GM12878 (cell line): Measurements from ENCODE around the gene CARD11. TPM values are rescaled to one million over a fixed set of nuclear protein-coding genes. Genes with fewer than 3 reads are reported as not detected.

Source experiments
- ATAC-seq: fragments of 200-7000 bp; cut with Tn5 transposase; 3 replicates; pipeline ENCODE4 v1.9.1; 2020; ENCODE audit warnings: mild to moderate bottlenecking, moderate library complexity
- BruUV-seq: library from RNA; stranded (reverse); fragments of 400-500 nt; replicated peaks from 2 replicates; lab custom pipeline; 2021; lab: Mats Ljungman, UMichigan
- CTCF ChIA-PET: fragments of 300-600 bp; sonication (Branson Sonifier 250); formaldehyde crosslinking; extraction: SDS; loops from one replicate; lab custom pipeline; 2021; ENCODE audit warnings: inconsistent platforms; lab: Yijun Ruan, JAX
- POLR2A ChIA-PET: fragments of 350-600 bp; formaldehyde crosslinking; extraction: SDS; loops from one replicate; lab custom pipeline; 2021; ENCODE audit warnings: inconsistent platforms; lab: Charles Lee
- RAD21 ChIA-PET: fragments of 300-600 bp; sonication (Branson Sonifier 250); formaldehyde crosslinking; loops from one replicate; lab custom pipeline; 2023; ENCODE audit warnings: antibody characterized with exemption; ENCODE audit not compliant: unreplicated experiment; lab: Charles Lee
- SMC1A ChIA-PET: fragments of 300-600 bp; sonication (Branson Sonifier 250); formaldehyde crosslinking; loops from one replicate; lab custom pipeline; 2023; ENCODE audit not compliant: unreplicated experiment, uncharacterized antibody; lab: Charles Lee
- DNase-seq: peaks from one replicate; pipeline ENCODE4 v3.0.0-alpha.2; 2011; ENCODE audit warnings: low read depth, low spot score
- FAIRE-seq: peaks from 3 replicates; lab custom pipeline; 2011; peaks lifted over from hg19 to GRCh38; lab: Jason Lieb, UNC
- H2AFZ ChIP-seq: 2 replicates; pipeline ENCODE4 v1.6.0; 2011; ENCODE audit warnings: low read depth, low read length, control low read depth; ENCODE audit not compliant: control insufficient read depth
- H3K27ac ChIP-seq: 2 replicates; pipeline ENCODE4 v1.5.1; 2011; ENCODE audit warnings: control low read depth; ENCODE audit not compliant: control insufficient read depth, insufficient read depth
- H3K27me3 ChIP-seq, 2 experiments: replicated peaks in 1 of 2; 2 replicates each; pipeline versions ENCODE4 v1.6.0 to v1.6.1; 2011; ENCODE audit warnings: low read length in 1 of 2; ENCODE audit not compliant: control insufficient read depth in 2 of 2, insufficient read depth in 2 of 2
- H3K36me3 ChIP-seq, 2 experiments: 2 replicates each; pipeline ENCODE4 v1.5.1; 2011; ENCODE audit warnings: low read length in 1 of 2; ENCODE audit not compliant: control insufficient read depth in 2 of 2, insufficient read depth in 2 of 2
- H3K4me1 ChIP-seq: 2 replicates; pipeline ENCODE4 v1.6.1; 2011; ENCODE audit warnings: mild to moderate bottlenecking, low read length, moderate library complexity, mixed read lengths; ENCODE audit not compliant: control insufficient read depth, insufficient read depth
- H3K4me2 ChIP-seq: 2 replicates; pipeline ENCODE4 v1.6.0; 2011; ENCODE audit warnings: control low read depth; ENCODE audit not compliant: control insufficient read depth, insufficient read depth
- H3K4me3 ChIP-seq: fragments of 200-600 bp; sonication (generic); 2 replicates; pipeline ENCODE4 v1.5.1; 2016
- H3K79me2 ChIP-seq: 2 replicates; pipeline ENCODE4 v1.6.0; 2011; ENCODE audit warnings: low read length; ENCODE audit not compliant: control insufficient read depth, insufficient read depth
- H3K9ac ChIP-seq: 2 replicates; pipeline ENCODE4 v1.8.0; 2011; ENCODE audit warnings: low read length, control low read depth, mixed read lengths; ENCODE audit not compliant: control insufficient read depth, insufficient read depth
- H3K9me3 ChIP-seq: replicated peaks from 3 replicates; pipeline ENCODE4 v1.5.1; 2011; ENCODE audit warnings: mild to moderate bottlenecking, low read length; ENCODE audit not compliant: control insufficient read depth, insufficient read depth
- H4K20me1 ChIP-seq: 2 replicates; pipeline ENCODE4 v1.6.0; 2011; ENCODE audit not compliant: control insufficient read depth, insufficient read depth
- BHLHE40 ChIP-seq, 2 experiments: fragments of 450-650 bp in 1 of 2; IDR thresholded peaks; 2 replicates each; pipeline ENCODE4 v1.6.1; 2011 to 2017; ENCODE audit warnings: low read depth in 2 of 2, borderline replicate concordance in 1 of 2, improper control_type of control experiment in 1 of 2, low read length in 1 of 2, mild to moderate bottlenecking in 1 of 2
- CREB1 ChIP-seq: IDR thresholded peaks from 2 replicates; pipeline ENCODE4 v1.6.1; 2012; ENCODE audit warnings: low read depth, mild to moderate bottlenecking, inconsistent platforms
- NRF1 ChIP-seq: conservative IDR thresholded peaks from 2 replicates; pipeline ENCODE4 v1.6.1; 2011; ENCODE audit warnings: mild to moderate bottlenecking, low read depth, low read length, improper control_type of control experiment
- WGBS: methylation state at CpG from one replicate; pipeline ENCODE4 v1.1.6; 2016; ENCODE audit warnings: low lambda C conversion rate; ENCODE audit not compliant: insufficient replicate concordance, insufficient coverage; ENCODE audit errors: missing lambda C conversion rate; 5-methylcytosine and 5-hydroxymethylcytosine counted together
- in situ Hi-C: fragments of 300-500 bp; cut with MboI; formaldehyde crosslinking; loops from 9 replicates; pipeline ENCODE4 v1.14.3; 2018; ENCODE audit warnings: mixed read lengths
- intact Hi-C: fragments of 100-400 bp; cut with micrococcal nuclease; formaldehyde crosslinking; loops from one replicate; pipeline ENCODE4 v1.14.2; 2022; ENCODE audit not compliant: unreplicated experiment
- polyA plus RNA-seq, 11 experiments: library from polyadenylated mRNA; depleted of rRNA in 4 of 11; unstranded in 6 of 11; stranded (reverse) in 5 of 11; fragments of >200 nt; fragmentation: Nextera tagmentation in 4 of 11; fragmentation: Illumina TruSeq in 1 of 11; extraction: Ambion mirVana in 4 of 11; extraction: Trizol in 1 of 11; gene quantifications; 1 replicate in 1 of 11; 2 replicates in 10 of 11; pipeline versions ENCODE4 v1.2.1 to v1.2.3, GENCODE V29; 2011 to 2016; ENCODE audit warnings: inconsistent platforms in 2 of 11, missing spikeins in 2 of 11, low read depth in 1 of 11
- total RNA-seq, 4 experiments: library from RNA; depleted of rRNA in 3 of 4; stranded (reverse); fragments of >200 nt in 3 of 4; fragmentation: Illumina TruSeq in 1 of 4; extraction: Trizol in 1 of 4; gene quantifications; 2 replicates each; pipeline versions ENCODE4 v1.2.1 to v1.2.3, GENCODE V29; 2013 to 2021

Gene CARD11
- total and polyA plus RNA-seq, 10 of the 15 experiments (the other 5 are each of a cell fraction or from before 2014, with no cell fraction given): 0.27 to 72.0 (median 28.4) TPM

DNA sequence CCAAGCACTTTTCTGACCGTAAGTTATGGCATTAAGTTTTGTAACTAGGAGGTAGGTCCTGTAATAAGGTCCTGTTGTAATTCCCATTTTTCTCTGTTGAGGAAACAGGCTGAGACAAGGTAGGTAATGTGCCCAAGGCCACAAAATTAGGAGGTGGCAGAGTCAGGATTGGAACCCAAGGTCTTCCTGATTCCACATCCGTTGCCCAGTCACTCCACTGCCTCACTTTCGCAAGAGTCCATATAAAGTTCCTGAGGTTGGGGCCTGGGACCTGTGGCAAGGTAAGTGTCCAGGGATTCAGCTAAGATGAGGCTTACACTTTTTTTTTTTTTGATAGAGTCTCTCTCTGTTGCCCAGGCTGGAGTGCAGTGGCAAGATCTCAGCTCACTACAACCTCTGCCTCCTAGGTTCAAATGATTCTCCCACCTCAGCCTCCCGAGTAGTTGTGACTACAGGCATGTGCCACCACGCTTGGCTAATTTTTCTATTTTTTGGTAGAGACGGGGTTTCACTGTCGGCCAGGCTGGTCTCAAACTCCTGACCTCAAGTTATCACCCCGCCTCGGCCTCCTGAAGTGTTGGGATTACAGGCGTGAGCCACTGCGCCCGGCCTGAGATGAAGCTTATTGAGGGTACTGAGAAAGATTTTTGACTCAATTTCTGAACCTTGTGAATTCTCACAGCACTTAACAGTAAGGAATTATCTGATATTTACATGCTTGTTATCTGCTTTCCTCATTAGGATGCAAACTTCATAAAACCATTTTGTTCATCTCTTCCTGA lies 179.3 kb downstream of the CARD11 start:
- Histone ChIP-seq H3K9ac (peak overlapping the region; percentile 75; the same call in 1 of the 2 replicates), H3K4me1 (peaks cover 24% of the 10 kb centered on the region), H3K36me3 (no peaks in the 10 kb centered on the region), H2AFZ (no peak overlapping the region; the same call in 1 of the 2 replicates), H4K20me1 (no peaks in the 10 kb centered on the region), H3K4me2 (peak overlapping the region; percentile 85), H3K4me3 (peak overlapping the region; percentile 49; the same call in 1 of the 2 replicates), H3K9me3 (no peaks in the 10 kb centered on the region)
- ATAC-seq: peak; percentile 9
- intact Hi-C loops: no loop called here
- ChIA-PET SMC1A (interaction anchor here (0.7 to 2.1 kb wide), 20 partner anchors 11 to 509 kb away, joined by 3 to 7 read pairs (median 3); no protein-coding TSS in a partner anchor), RAD21 (interaction anchor here (0.6 to 2.5 kb wide), 14 partner anchors 13 to 809 kb away, joined by 3 to 9 read pairs (median 4); no protein-coding TSS in a partner anchor), CTCF (interaction anchor here (0.7 to 4.9 kb wide), 37 partner anchors 9 to 1034 kb away, joined by 3 to 48 read pairs (median 5); no protein-coding TSS in a partner anchor), POLR2A (interaction anchor here (1.2 to 1.4 kb wide), 2 partner anchors 106 to 290 kb away, joined by 3 to 5 read pairs; no protein-coding TSS in a partner anchor)
- TF ChIP-seq CREB1 (no peak), BHLHE40 (IDR thresholded peaks at IDR 0.05; ENCODE audit: borderline replicate concordance in 1 of 2, low read depth in 2 of 2, low read length in 1 of 2) (peak in 1 of 2 experiments; percentile 29; a peak in 1 of 4 replicates), NRF1 (no peak)
- TF ChIP-seq, all 136 proteins: peak for 1
- H3K79me2 ChIP-seq: no peaks in the 10 kb centered on the region
- WGBS: 48% methylated on average over 12 of the region's 12 CpGs
- FAIRE-seq (no peak), DNase-seq (no peak)
- peak overlapping the region; percentile 89 for H3K27ac ChIP-seq
- no peaks in the 10 kb centered on the region for H3K27me3 ChIP-seq
- BruUV-seq: TSS peak; percentile 92
- in situ Hi-C loops: loop anchor here (10.0 kb wide), 1 partner anchor 1030 kb away; no protein-coding TSS in a partner anchor
